GM18867 (cell line): ENCODE measurements around the gene SNRNP70.
"Not testable (repeated sequence)": the region's sequence is repeated elsewhere in the genome, so short reads cannot be mapped to it uniquely, and the experiment has no call there.

Source experiments
- ATAC-seq: cut with Tn5 transposase; IDR thresholded peaks from one replicate; pipeline ENCODE4 v1.9.1; 2021; ENCODE audit warnings: mild to moderate bottlenecking, moderate library complexity; ENCODE audit not compliant: unreplicated experiment

SNRNP70 gene

GRCh38 chr19:49119411-49120324 is 34.4 kb downstream of the SNRNP70 start, which contains the start of gene PPFIA3:
Gene PPFIA3 (plus strand): TSS chr19:49119544. CDS start chr19:49127874, 8,330 bp downstream.
- ATAC-seq, result no peak

- ATAC-seq, result no peak
Measured at GRCh38 chr19:49120325-49120683, 35.1 kb downstream of the SNRNP70 start.

GRCh38 chr19:49120868-49121267 is 35.6 kb downstream of the SNRNP70 start:
- ATAC-seq, result no peak

- ATAC-seq, result not testable (repeated sequence)
Measured at GRCh38 chr19:49121841-49122240, 36.6 kb downstream of the SNRNP70 start.

GRCh38 chr19:49123285-49123684 is 38.0 kb downstream of the SNRNP70 start:
- ATAC-seq, result not testable (repeated sequence)

GRCh38 chr19:49125025-49125731 is 39.9 kb downstream of the SNRNP70 start:
- no peak for ATAC-seq

GRCh38 chr19:49126575-49126974 is 41.3 kb downstream of the SNRNP70 start:
- ATAC-seq, result no peak

GRCh38 chr19:49127225-49127624 is 42.0 kb downstream of the SNRNP70 start:
- ATAC-seq, result not testable (repeated sequence)

- peak; percentile 84 for ATAC-seq
Measured at GRCh38 chr19:49127674-49128544, 42.7 kb downstream of the SNRNP70 start.

GRCh38 chr19:49128545-49129237 is 43.4 kb downstream of the SNRNP70 start:
- no peak for ATAC-seq

GRCh38 chr19:49129238-49129583 is 44.0 kb downstream of the SNRNP70 start:
- no peak for ATAC-seq

GRCh38 chr19:49130325-49130724 is 45.1 kb downstream of the SNRNP70 start:
- ATAC-seq, result no peak

GRCh38 chr19:49132974-49133609 is 47.8 kb downstream of the SNRNP70 start:
- no peak for ATAC-seq

- no peak for ATAC-seq
Measured at GRCh38 chr19:49133621-49134454, 48.6 kb downstream of the SNRNP70 start.

GRCh38 chr19:49135686-49136085 is 50.4 kb downstream of the SNRNP70 start:
- no peak for ATAC-seq

GRCh38 chr19:49136771-49137171 is 51.5 kb downstream of the SNRNP70 start:
- ATAC-seq, result no peak

GRCh38 chr19:49140951-49141350 is 55.7 kb downstream of the SNRNP70 start:
- ATAC-seq, result no peak

- no peak for ATAC-seq
Measured at GRCh38 chr19:49141352-49141751, 56.1 kb downstream of the SNRNP70 start.

- ATAC-seq, result no peak
Measured at GRCh38 chr19:49142866-49143335, 57.6 kb downstream of the SNRNP70 start.
